ENCODE results near the gene DCLK1.
A peak's percentile ranks its signal among the peaks of the same experiment; 100 is the strongest.

DCLK1 gene

GRCh38 chr13:35817642-35818607 is 313.3 kb downstream of the DCLK1 start:
- H3K27ac ChIP-seq (ENCODE audit: low read depth, low read length): peak overlapping the region; percentile 25
- H3K27me3 ChIP-seq (ENCODE audit: control insufficient read depth in 5 of 5, insufficient read depth in 4 of 5, low read length in 5 of 5): no peaks in the 10 kb centered on the region
- peaks cover 0 to 12% (median 10%) of the 10 kb centered on the region in 5 donors for H3K4me1 ChIP-seq (ENCODE audit: control insufficient read depth in 5 of 5, insufficient read depth in 5 of 5, low read length in 5 of 5)
- H3K9me3 ChIP-seq (ENCODE audit: control insufficient read depth in 5 of 5, low read length in 5 of 5): no peaks in the 10 kb centered on the region
- H3K36me3 ChIP-seq (ENCODE audit: control insufficient read depth in 5 of 5, insufficient read depth in 5 of 5, low read length in 5 of 5): peaks cover 0 to 4% (median 0%) of the 10 kb centered on the region in 5 donors
- H3K9ac ChIP-seq (ENCODE audit: low read length in 5 of 5): no peak overlapping the region
- no peak overlapping the region for H3K4me3 ChIP-seq (ENCODE audit: low read depth in 1 of 5, low read length in 5 of 5)

GRCh38 chr13:35814605-35815011 is 316.6 kb downstream of the DCLK1 start:
- peaks cover 0 to 2% (median 0%) of the 10 kb centered on the region in 5 donors for H3K36me3 ChIP-seq (ENCODE audit: control insufficient read depth in 5 of 5, insufficient read depth in 5 of 5, low read length in 5 of 5)
- no peak overlapping the region for H3K27ac ChIP-seq (ENCODE audit: low read depth, low read length)
- H3K27me3 ChIP-seq (ENCODE audit: control insufficient read depth in 5 of 5, insufficient read depth in 4 of 5, low read length in 5 of 5): no peaks in the 10 kb centered on the region
- H3K4me3 ChIP-seq (ENCODE audit: low read depth in 1 of 5, low read length in 5 of 5): no peak overlapping the region
- H3K9ac ChIP-seq (ENCODE audit: low read length in 5 of 5): no peak overlapping the region
- no peaks in the 10 kb centered on the region for H3K9me3 ChIP-seq (ENCODE audit: control insufficient read depth in 5 of 5, low read length in 5 of 5)
- H3K4me1 ChIP-seq (ENCODE audit: control insufficient read depth in 5 of 5, insufficient read depth in 5 of 5, low read length in 5 of 5): peaks cover 0 to 12% (median 10%) of the 10 kb centered on the region in 5 donors

GRCh38 chr13:35812736-35813135 is 318.4 kb downstream of the DCLK1 start:
- H3K27ac ChIP-seq (ENCODE audit: low read depth, low read length): no peak overlapping the region
- no peak overlapping the region for H3K9ac ChIP-seq (ENCODE audit: low read length in 5 of 5)
- no peaks in the 10 kb centered on the region for H3K9me3 ChIP-seq (ENCODE audit: control insufficient read depth in 5 of 5, low read length in 5 of 5)
- H3K4me1 ChIP-seq (ENCODE audit: control insufficient read depth in 5 of 5, insufficient read depth in 5 of 5, low read length in 5 of 5): peaks cover 0 to 4% (median 2%) of the 10 kb centered on the region in 5 donors
- H3K27me3 ChIP-seq (ENCODE audit: control insufficient read depth in 5 of 5, insufficient read depth in 4 of 5, low read length in 5 of 5): no peaks in the 10 kb centered on the region
- peaks cover 0 to 2% (median 0%) of the 10 kb centered on the region in 5 donors for H3K36me3 ChIP-seq (ENCODE audit: control insufficient read depth in 5 of 5, insufficient read depth in 5 of 5, low read length in 5 of 5)
- no peak overlapping the region for H3K4me3 ChIP-seq (ENCODE audit: low read depth in 1 of 5, low read length in 5 of 5)

DNA sequence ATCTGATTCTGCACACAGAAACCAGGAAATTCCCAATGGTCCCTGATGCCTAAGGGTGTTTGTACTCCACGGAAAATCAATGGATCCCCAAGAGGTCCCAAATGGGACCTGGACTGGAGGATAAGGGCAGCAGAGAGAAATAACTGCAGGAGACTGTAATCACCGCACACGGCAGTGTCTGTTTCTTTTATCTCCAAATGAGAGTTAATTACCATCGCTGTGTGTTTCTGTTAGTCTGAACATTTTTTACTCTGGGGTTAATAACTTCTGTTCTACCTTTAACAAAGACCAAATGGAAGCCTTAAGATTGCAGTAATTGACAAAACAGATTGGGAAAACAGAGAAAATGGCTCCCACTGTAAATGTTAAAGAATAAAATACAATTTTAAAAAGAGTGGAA is 320.9 kb downstream of the DCLK1 start:
- no peak overlapping the region for H3K9ac ChIP-seq (ENCODE audit: low read length in 5 of 5)
- H3K27ac ChIP-seq (ENCODE audit: low read depth, low read length): no peak overlapping the region
- peaks cover 0 to 4% (median 0%) of the 10 kb centered on the region in 5 donors for H3K36me3 ChIP-seq (ENCODE audit: control insufficient read depth in 5 of 5, insufficient read depth in 5 of 5, low read length in 5 of 5)
- H3K9me3 ChIP-seq (ENCODE audit: control insufficient read depth in 5 of 5, low read length in 5 of 5): no peaks in the 10 kb centered on the region
- H3K4me1 ChIP-seq (ENCODE audit: control insufficient read depth in 5 of 5, insufficient read depth in 5 of 5, low read length in 5 of 5): no peaks in the 10 kb centered on the region
- no peak overlapping the region for H3K4me3 ChIP-seq (ENCODE audit: low read depth in 1 of 5, low read length in 5 of 5)
- H3K27me3 ChIP-seq (ENCODE audit: control insufficient read depth in 5 of 5, insufficient read depth in 4 of 5, low read length in 5 of 5): no peaks in the 10 kb centered on the region

DNA sequence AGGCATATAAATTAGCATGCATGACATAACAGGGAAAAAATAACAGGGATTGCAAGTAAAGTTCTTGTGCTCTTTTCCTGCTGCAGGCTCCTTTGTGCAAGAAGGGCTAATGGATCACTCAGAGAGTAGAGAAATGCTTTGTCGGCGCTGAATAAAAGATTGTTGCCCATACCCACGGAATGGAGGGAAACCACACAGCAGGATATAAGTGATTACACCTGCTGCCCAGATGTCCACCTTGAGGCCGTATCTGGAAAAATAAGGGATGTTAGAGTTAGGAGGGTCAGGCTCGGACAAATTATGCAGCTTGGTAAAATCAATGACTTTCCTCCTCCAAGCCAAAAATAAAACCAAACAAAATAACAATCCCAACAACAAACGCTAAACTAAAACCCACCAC is 322.3 kb downstream of the DCLK1 start:
- Histone ChIP-seq H3K36me3 (ENCODE audit: control insufficient read depth in 5 of 5, insufficient read depth in 5 of 5, low read length in 5 of 5) (peaks cover 0 to 4% (median 0%) of the 10 kb centered on the region in 5 donors), H3K4me3 (ENCODE audit: low read depth in 1 of 5, low read length in 5 of 5) (no peak overlapping the region), H3K4me1 (ENCODE audit: control insufficient read depth in 5 of 5, insufficient read depth in 5 of 5, low read length in 5 of 5) (no peaks in the 10 kb centered on the region), H3K9me3 (ENCODE audit: control insufficient read depth in 5 of 5, low read length in 5 of 5) (no peaks in the 10 kb centered on the region), H3K27me3 (ENCODE audit: control insufficient read depth in 5 of 5, insufficient read depth in 4 of 5, low read length in 5 of 5) (no peaks in the 10 kb centered on the region), H3K9ac (ENCODE audit: low read length in 5 of 5) (no peak overlapping the region), H3K27ac (ENCODE audit: low read depth, low read length) (no peak overlapping the region)

DNA sequence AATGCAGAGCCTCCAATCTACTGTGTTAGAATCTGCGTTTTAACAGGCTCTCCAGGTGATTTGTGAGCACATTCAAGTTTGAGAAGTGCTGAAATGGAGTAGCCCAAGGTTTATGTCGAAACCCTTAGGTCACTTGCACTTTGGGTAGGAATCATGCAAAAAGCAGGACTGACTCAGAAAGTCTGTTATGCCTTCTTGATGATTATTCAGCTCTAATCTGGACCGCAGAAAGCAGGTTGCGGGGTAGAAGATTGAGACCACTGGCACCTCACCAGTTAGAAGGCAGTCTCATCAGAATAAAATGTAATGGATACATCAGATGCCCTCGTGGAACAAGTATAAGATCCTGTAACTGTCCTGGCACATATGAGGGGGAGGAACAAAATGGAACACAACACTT is 326.3 kb downstream of the DCLK1 start:
- H3K9me3 ChIP-seq (ENCODE audit: control insufficient read depth in 5 of 5, low read length in 5 of 5): no peaks in the 10 kb centered on the region
- H3K4me3 ChIP-seq (ENCODE audit: low read depth in 1 of 5, low read length in 5 of 5): no peak overlapping the region
- peaks cover 0 to 4% (median 0%) of the 10 kb centered on the region in 5 donors for H3K36me3 ChIP-seq (ENCODE audit: control insufficient read depth in 5 of 5, insufficient read depth in 5 of 5, low read length in 5 of 5)
- H3K4me1 ChIP-seq (ENCODE audit: control insufficient read depth in 5 of 5, insufficient read depth in 5 of 5, low read length in 5 of 5): no peaks in the 10 kb centered on the region
- H3K27me3 ChIP-seq (ENCODE audit: control insufficient read depth in 5 of 5, insufficient read depth in 4 of 5, low read length in 5 of 5): no peaks in the 10 kb centered on the region
- H3K9ac ChIP-seq (ENCODE audit: low read length in 5 of 5): no peak overlapping the region
- no peak overlapping the region for H3K27ac ChIP-seq (ENCODE audit: low read depth, low read length)

DNA sequence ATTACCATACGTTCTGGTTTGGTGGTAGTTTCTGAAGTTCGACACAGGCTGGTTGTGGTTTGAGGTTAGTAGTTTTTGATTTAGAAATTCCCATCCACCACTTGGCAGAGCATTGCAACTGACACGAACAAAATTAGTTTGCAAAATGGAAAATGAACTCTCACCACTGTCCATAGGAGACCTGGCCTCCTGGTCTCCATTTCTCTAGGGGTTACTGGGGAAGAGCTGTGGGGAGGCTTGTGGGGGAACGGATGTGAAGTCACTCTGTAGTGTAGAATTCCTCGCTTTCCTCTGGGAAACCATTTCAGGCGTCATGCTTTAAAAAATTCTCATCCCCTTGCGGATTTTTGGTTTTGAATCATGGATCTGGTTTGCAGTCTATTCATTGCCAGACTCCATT is 333.2 kb downstream of the DCLK1 start:
- Histone ChIP-seq H3K27me3 (ENCODE audit: control insufficient read depth in 5 of 5, insufficient read depth in 4 of 5, low read length in 5 of 5) (no peaks in the 10 kb centered on the region), H3K9me3 (ENCODE audit: control insufficient read depth in 5 of 5, low read length in 5 of 5) (no peaks in the 10 kb centered on the region), H3K27ac (ENCODE audit: low read depth, low read length) (no peak overlapping the region), H3K4me1 (ENCODE audit: control insufficient read depth in 5 of 5, insufficient read depth in 5 of 5, low read length in 5 of 5) (peaks cover 0 to 9% (median 0%) of the 10 kb centered on the region in 5 donors), H3K9ac (ENCODE audit: low read length in 5 of 5) (no peak overlapping the region), H3K4me3 (ENCODE audit: low read depth in 1 of 5, low read length in 5 of 5) (no peak overlapping the region), H3K36me3 (ENCODE audit: control insufficient read depth in 5 of 5, insufficient read depth in 5 of 5, low read length in 5 of 5) (no peaks in the 10 kb centered on the region)

- Histone ChIP-seq H3K4me3 (ENCODE audit: low read depth in 1 of 5, low read length in 5 of 5) (no peak overlapping the region), H3K9ac (ENCODE audit: low read length in 5 of 5) (no peak overlapping the region), H3K27ac (ENCODE audit: low read depth, low read length) (no peak overlapping the region), H3K4me1 (ENCODE audit: control insufficient read depth in 5 of 5, insufficient read depth in 5 of 5, low read length in 5 of 5) (peaks cover 0 to 9% (median 0%) of the 10 kb centered on the region in 5 donors), H3K9me3 (ENCODE audit: control insufficient read depth in 5 of 5, low read length in 5 of 5) (no peaks in the 10 kb centered on the region), H3K36me3 (ENCODE audit: control insufficient read depth in 5 of 5, insufficient read depth in 5 of 5, low read length in 5 of 5) (no peaks in the 10 kb centered on the region), H3K27me3 (ENCODE audit: control insufficient read depth in 5 of 5, insufficient read depth in 4 of 5, low read length in 5 of 5) (no peaks in the 10 kb centered on the region)
Measured at GRCh38 chr13:35797244-35797643, 333.9 kb downstream of the DCLK1 start.

- H3K27ac ChIP-seq (ENCODE audit: low read depth, low read length): no peak overlapping the region
Measured at GRCh38 chr13:35796623-35797022, 334.6 kb downstream of the DCLK1 start.

GRCh38 chr13:35794734-35795389 is 336.3 kb downstream of the DCLK1 start:
- Histone ChIP-seq H3K27me3 (ENCODE audit: control insufficient read depth in 5 of 5, insufficient read depth in 4 of 5, low read length in 5 of 5) (no peaks in the 10 kb centered on the region), H3K4me1 (ENCODE audit: control insufficient read depth in 5 of 5, insufficient read depth in 5 of 5, low read length in 5 of 5) (peaks cover 0 to 14% (median 0%) of the 10 kb centered on the region in 5 donors), H3K27ac (ENCODE audit: low read depth, low read length) (no peak overlapping the region), H3K4me3 (ENCODE audit: low read depth in 1 of 5, low read length in 5 of 5) (no peak overlapping the region), H3K9me3 (ENCODE audit: control insufficient read depth in 5 of 5, low read length in 5 of 5) (no peaks in the 10 kb centered on the region), H3K36me3 (ENCODE audit: control insufficient read depth in 5 of 5, insufficient read depth in 5 of 5, low read length in 5 of 5) (no peaks in the 10 kb centered on the region), H3K9ac (ENCODE audit: low read length in 5 of 5) (no peak overlapping the region)

More at GRCh38 chr13:35796623-35797022, 334.6 kb downstream of the DCLK1 start:
- Histone ChIP-seq H3K4me1 (ENCODE audit: control insufficient read depth in 5 of 5, insufficient read depth in 5 of 5, low read length in 5 of 5) (peaks cover 0 to 12% (median 0%) of the 10 kb centered on the region in 5 donors), H3K36me3 (ENCODE audit: control insufficient read depth in 5 of 5, insufficient read depth in 5 of 5, low read length in 5 of 5) (no peaks in the 10 kb centered on the region), H3K9me3 (ENCODE audit: control insufficient read depth in 5 of 5, low read length in 5 of 5) (no peaks in the 10 kb centered on the region), H3K4me3 (ENCODE audit: low read depth in 1 of 5, low read length in 5 of 5) (no peak overlapping the region), H3K9ac (ENCODE audit: low read length in 5 of 5) (no peak overlapping the region), H3K27me3 (ENCODE audit: control insufficient read depth in 5 of 5, insufficient read depth in 4 of 5, low read length in 5 of 5) (no peaks in the 10 kb centered on the region)
